OCI-LY7 (cell line): Measurements from ENCODE around the gene COX6A1. TPM values are rescaled to one million over a fixed set of nuclear protein-coding genes. Genes with fewer than 3 reads are reported as not detected.

Experiments used
- BruUV-seq: library from RNA; stranded (reverse); fragments of 400-500 nt; replicated peaks from 2 replicates; lab custom pipeline; 2021; lab: Mats Ljungman, UMichigan
- CTCF ChIA-PET: fragments of 300-600 bp; sonication (Branson Sonifier 250); formaldehyde crosslinking; loops from one replicate; lab custom pipeline; 2022; ENCODE audit warnings: antibody characterized with exemption; ENCODE audit not compliant: unreplicated experiment; lab: Charles Lee
- POLR2A ChIA-PET: fragments of 300-600 bp; sonication (Branson Sonifier 250); formaldehyde crosslinking; loops from one replicate; lab custom pipeline; 2022; ENCODE audit warnings: antibody characterized with exemption; lab: Charles Lee
- DNase-seq: peaks from one replicate; pipeline ENCODE4 v3.0.0-alpha.2; 2015; ENCODE audit warnings: low spot score
- H2AFZ ChIP-seq: fragments of 200-600 bp; sonication (generic), shearing (Covaris generic); 2 replicates; pipeline ENCODE4 v1.6.1; 2014; ENCODE audit warnings: mild to moderate bottlenecking, antibody characterized with exemption, low read length, moderate library complexity
- H3K27ac ChIP-seq: fragments of 200-600 bp; sonication (generic); 2 replicates; pipeline ENCODE4 v1.5.1; 2014; ENCODE audit warnings: mixed run types, low read depth, mild to moderate bottlenecking, moderate library complexity, low read length, inconsistent platforms; ENCODE audit not compliant: poor library complexity, severe bottlenecking
- H3K36me3 ChIP-seq: fragments of 200-600 bp; sonication (generic); 2 replicates; pipeline ENCODE4 v1.6.1; 2014; ENCODE audit warnings: mild to moderate bottlenecking, antibody characterized with exemption, low read length, moderate library complexity, mixed read lengths; ENCODE audit not compliant: insufficient read depth
- H3K4me1 ChIP-seq: fragments of 200-600 bp; sonication (generic); 2 replicates; pipeline ENCODE4 v1.5.1; 2014; ENCODE audit warnings: mild to moderate bottlenecking, low read length; ENCODE audit not compliant: insufficient read depth, poor library complexity, severe bottlenecking
- H3K4me2 ChIP-seq: fragments of 200-600 bp; sonication (generic); 2 replicates; pipeline ENCODE4 v1.6.1; 2014; ENCODE audit warnings: mild to moderate bottlenecking, low read length
- H3K4me3 ChIP-seq: fragments of 200-600 bp; sonication (generic); 2 replicates; pipeline ENCODE4 v1.5.1; 2014; ENCODE audit warnings: mild to moderate bottlenecking, low read depth, low read length; ENCODE audit not compliant: poor library complexity, severe bottlenecking
- H3K79me2 ChIP-seq: fragments of 200-600 bp; sonication (generic); 2 replicates; pipeline ENCODE4 v1.6.1; 2016; ENCODE audit warnings: low read depth, mild to moderate bottlenecking, low read length, moderate library complexity, mixed read lengths; ENCODE audit not compliant: insufficient read depth
- H3K9me2 ChIP-seq: fragments of 200-600 bp; sonication (generic); 2 replicates; pipeline ENCODE4 v1.6.1; 2016; ENCODE audit warnings: mild to moderate bottlenecking, low read length, mixed read lengths; ENCODE audit not compliant: insufficient read depth
- H3K9me3 ChIP-seq: fragments of 200-600 bp; sonication (generic); 2 replicates; pipeline ENCODE4 v1.6.1; 2014; ENCODE audit warnings: mild to moderate bottlenecking, mixed run types, low read length, mixed read lengths
- H4K20me1 ChIP-seq: fragments of 200-600 bp; sonication (generic); 2 replicates; pipeline ENCODE4 v1.6.1; 2014; ENCODE audit warnings: mild to moderate bottlenecking, antibody characterized with exemption, low read length, moderate library complexity, mixed read lengths; ENCODE audit not compliant: insufficient read depth
- CTCF ChIP-seq: fragments of 200-600 bp; sonication (generic); conservative IDR thresholded peaks from 2 replicates; pipeline ENCODE4 v1.5.1; 2014; ENCODE audit warnings: mild to moderate bottlenecking, antibody characterized with exemption, low read length, moderate library complexity, mixed read lengths
- EZH2phosphoT487 ChIP-seq: fragments of 200-600 bp; sonication (generic); IDR thresholded peaks from 2 replicates; pipeline ENCODE4 v1.6.1; 2018; ENCODE audit warnings: low read depth, borderline replicate concordance, mild to moderate bottlenecking, mixed run types, antibody characterized with exemption, low read length, moderate library complexity, mixed read lengths
- intact Hi-C: fragments of 100-400 bp; cut with micrococcal nuclease; formaldehyde crosslinking; loops from one replicate; pipeline ENCODE4 v1.10.0; 2022; ENCODE audit not compliant: unreplicated experiment
- total RNA-seq, 2 experiments: library from RNA; depleted of rRNA in 1 of 2; stranded (reverse); fragments of >200 nt in 1 of 2; shearing (Covaris generic) in 1 of 2; gene quantifications; 2 replicates each; pipeline ENCODE4 v1.2.3, GENCODE V29; 2014 to 2022

Gene COX6A1
- total RNA-seq, 2 experiments from 2014 or later = 449 to 591 TPM

GRCh38 chr12:120417917-120418580, 19.9 kb upstream of the COX6A1 start:
- CTCF ChIA-PET = no interaction called here
- intact Hi-C loops = no loop called here

GRCh38 chr12:120421701-120422100, 16.2 kb upstream of the COX6A1 start:
- no TSS peak for BruUV-seq
- Histone ChIP-seq H2AFZ (no peak overlapping the region), H3K4me1 (no peaks in the 10 kb centered on the region), H3K36me3 (no peaks in the 10 kb centered on the region), H3K79me2 (no peaks in the 10 kb centered on the region), H3K9me2 (no peaks in the 10 kb centered on the region), H3K27ac (no peak overlapping the region), H3K4me3 (no peak overlapping the region), H4K20me1 (no peaks in the 10 kb centered on the region), H3K4me2 (no peak overlapping the region), H3K9me3 (no peaks in the 10 kb centered on the region)
- CTCF ChIA-PET = no interaction called here
- POLR2A ChIA-PET = no interaction called here
- intact Hi-C loops = no loop called here
- TF ChIP-seq CTCF (no peak), EZH2phosphoT487 (no peak)
- no peak for DNase-seq

More at GRCh38 chr12:120417917-120418580, 19.9 kb upstream of the COX6A1 start:
- no peaks in the 10 kb centered on the region for H3K79me2 ChIP-seq
- H3K4me3 ChIP-seq = no peak overlapping the region
- no peak overlapping the region for H3K4me2 ChIP-seq
- H3K4me1 ChIP-seq = no peaks in the 10 kb centered on the region
- H3K9me2 ChIP-seq = no peaks in the 10 kb centered on the region
- TF ChIP-seq CTCF (no peak), EZH2phosphoT487 (no peak)
- H3K27ac ChIP-seq = no peak overlapping the region
- DNase-seq = no peak
- BruUV-seq = no TSS peak
- no peak overlapping the region for H2AFZ ChIP-seq
- no peaks in the 10 kb centered on the region for H4K20me1 ChIP-seq
- no peaks in the 10 kb centered on the region for H3K36me3 ChIP-seq
- POLR2A ChIA-PET = interaction anchor here (0.6 kb wide), 1 partner anchor 83 kb away, joined by 3 read pairs; no protein-coding TSS in a partner anchor
- H3K9me3 ChIP-seq = no peaks in the 10 kb centered on the region

DNA sequence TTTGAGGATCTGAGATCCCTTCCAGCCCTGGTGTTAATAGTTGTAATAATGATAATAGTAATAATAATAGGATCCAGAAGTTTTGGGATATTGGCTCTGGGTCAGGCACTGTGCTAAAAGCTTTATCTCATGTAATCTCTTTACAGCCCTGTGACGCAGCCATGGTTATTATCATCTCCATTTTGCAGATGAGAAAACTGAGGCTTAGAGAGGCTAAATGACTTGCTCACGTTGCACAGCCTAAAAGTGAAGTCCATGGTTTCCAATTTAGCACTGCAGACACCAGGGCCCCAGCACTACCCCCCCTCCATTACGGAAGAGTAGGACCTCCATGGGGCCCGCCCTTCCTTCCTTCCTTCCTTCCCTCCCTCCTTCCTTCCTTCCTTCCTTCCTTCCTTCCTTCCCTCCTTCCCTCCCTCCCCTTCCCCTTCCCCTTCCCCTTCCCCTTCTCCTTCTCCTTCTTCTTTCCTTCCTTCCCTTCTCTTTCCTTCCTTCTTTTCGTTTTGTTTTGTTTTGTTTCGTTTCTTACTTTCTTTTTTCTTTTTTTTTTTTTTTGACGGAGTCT, 14.9 kb upstream of the COX6A1 start:
- Histone ChIP-seq H2AFZ (no peak overlapping the region), H3K9me3 (no peaks in the 10 kb centered on the region), H3K4me1 (no peaks in the 10 kb centered on the region), H3K4me3 (no peak overlapping the region), H4K20me1 (no peaks in the 10 kb centered on the region), H3K79me2 (no peaks in the 10 kb centered on the region), H3K4me2 (no peak overlapping the region), H3K9me2 (no peaks in the 10 kb centered on the region), H3K36me3 (no peaks in the 10 kb centered on the region), H3K27ac (no peak overlapping the region)
- ChIA-PET CTCF (no interaction called here), POLR2A (interaction anchor here (0.7 kb wide), 1 partner anchor 313 kb away, joined by 4 read pairs; no protein-coding TSS in a partner anchor)
- intact Hi-C loops = no loop called here
- DNase-seq = no peak
- no TSS peak for BruUV-seq
- TF ChIP-seq EZH2phosphoT487 = no peak
- TF ChIP-seq CTCF = no peak
